Glutamatergic neuron (in vitro differentiated cells): ENCODE data around the gene SPDL1. TPM values are rescaled to one million over a fixed set of nuclear protein-coding genes. Genes with fewer than 3 reads are reported as not detected.

ENCODE experiments used
- DNase-seq: peaks from one replicate; pipeline ENCODE4 v3.0.0; 2022
- H3K27ac Mint-ChIP-seq: one replicate; pipeline ENCODE4 v1.8.0; 2020; ENCODE audit warnings: mild to moderate bottlenecking, mixed read lengths, inconsistent platforms; ENCODE audit not compliant: unreplicated experiment
- H3K27me3 Mint-ChIP-seq: one replicate; pipeline ENCODE4 v1.8.0; 2020; ENCODE audit warnings: mild to moderate bottlenecking, moderate library complexity, mixed read lengths, inconsistent platforms; ENCODE audit not compliant: unreplicated experiment
- H3K36me3 Mint-ChIP-seq: one replicate; pipeline ENCODE4 v1.8.0; 2020; ENCODE audit warnings: mild to moderate bottlenecking, mixed read lengths, inconsistent platforms; ENCODE audit not compliant: unreplicated experiment
- H3K4me1 Mint-ChIP-seq: one replicate; pipeline ENCODE4 v1.8.0; 2020; ENCODE audit warnings: mild to moderate bottlenecking, low read depth, mixed read lengths, inconsistent platforms; ENCODE audit not compliant: unreplicated experiment
- H3K4me3 Mint-ChIP-seq: one replicate; pipeline ENCODE4 v1.8.0; 2020; ENCODE audit warnings: mild to moderate bottlenecking, mixed read lengths, inconsistent platforms; ENCODE audit not compliant: unreplicated experiment
- H3K9me3 Mint-ChIP-seq: one replicate; pipeline ENCODE4 v1.8.0; 2020; ENCODE audit warnings: mild to moderate bottlenecking, moderate library complexity, mixed read lengths, inconsistent platforms; ENCODE audit not compliant: unreplicated experiment
- CTCF ChIP-seq: fragments of 200-600 bp; sonication (generic); IDR thresholded peaks from one replicate; pipeline ENCODE4 v1.5.0; 2021; ENCODE audit not compliant: partially characterized antibody, unreplicated experiment
- total RNA-seq: library from RNA; stranded (reverse); fragmentation: NEBNext Ultra II Directional; extraction: Animal tissue kit (Norgen Biotek cat#: 25700); gene quantifications from one replicate; pipeline ENCODE4 v1.2.1, GENCODE V29; 2021; ENCODE audit not compliant: unreplicated experiment

The SPDL1 gene
- total RNA-seq, 1 donor from 2014 or later = 19.0 TPM

GRCh38 chr5:169577951-169578350 lies 5.6 kb upstream of the SPDL1 start:
- Mint-ChIP-seq H3K27me3 (peaks cover 2% of the 10 kb centered on the region), H3K27ac (no peak overlapping the region)

GRCh38 chr5:169580964-169581363 lies 2.6 kb upstream of the SPDL1 start:
- no peaks in the 10 kb centered on the region for H3K36me3 Mint-ChIP-seq
- peaks cover 5% of the 10 kb centered on the region for H3K4me1 Mint-ChIP-seq
- TF ChIP-seq CTCF = no peak
- no peaks in the 10 kb centered on the region for H3K9me3 Mint-ChIP-seq
- no peaks in the 10 kb centered on the region for H3K27me3 Mint-ChIP-seq
- no peak overlapping the region for H3K27ac Mint-ChIP-seq
- no peak for DNase-seq
- no peak overlapping the region for H3K4me3 Mint-ChIP-seq

More at GRCh38 chr5:169577951-169578350, 5.6 kb upstream of the SPDL1 start:
- peaks cover 2% of the 10 kb centered on the region for H3K9me3 Mint-ChIP-seq
- TF ChIP-seq CTCF = no peak
- DNase-seq = no peak
- no peaks in the 10 kb centered on the region for H3K36me3 Mint-ChIP-seq
- H3K4me3 Mint-ChIP-seq = no peak overlapping the region
- H3K4me1 Mint-ChIP-seq = peaks cover 7% of the 10 kb centered on the region

GRCh38 chr5:169581580-169582227 lies 1.9 kb upstream of the SPDL1 start:
- no peaks in the 10 kb centered on the region for H3K27me3 Mint-ChIP-seq
- no peak overlapping the region for H3K4me3 Mint-ChIP-seq
- H3K9me3 Mint-ChIP-seq = no peaks in the 10 kb centered on the region
- DNase-seq = peak; percentile 64
- H3K4me1 Mint-ChIP-seq = peaks cover 9% of the 10 kb centered on the region
- no peaks in the 10 kb centered on the region for H3K36me3 Mint-ChIP-seq
- H3K27ac Mint-ChIP-seq = no peak overlapping the region
- TF ChIP-seq CTCF = peak; percentile 76

- TF ChIP-seq CTCF = no peak
- no peak for DNase-seq
- H3K27ac Mint-ChIP-seq = peak overlapping the region; percentile 56
These were observed 511 bp upstream of the SPDL1 start for GRCh38 chr5:169583101-169583423.

DNA sequence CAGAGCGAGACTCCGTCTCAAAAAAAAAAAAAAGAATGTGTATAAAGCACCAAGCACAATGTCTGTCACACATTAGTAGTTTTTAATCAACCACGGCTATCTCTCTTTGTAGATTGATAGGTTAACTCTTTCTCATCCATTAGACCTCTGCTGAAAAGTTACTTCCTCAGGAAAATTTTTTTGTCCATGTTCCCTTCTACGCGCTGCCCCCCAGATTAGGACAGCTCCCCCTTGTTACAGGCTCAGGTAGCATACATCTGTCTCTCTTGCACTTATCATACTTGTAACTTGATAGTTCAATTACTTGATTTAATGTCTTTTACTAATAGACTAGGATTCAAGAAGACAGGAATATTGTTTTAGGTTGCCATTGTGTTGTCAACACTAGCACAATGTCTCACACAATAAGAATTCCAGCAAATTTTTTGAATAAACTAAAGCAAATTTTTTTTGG lies 1.5 kb downstream of the SPDL1 start:
- Mint-ChIP-seq H3K27me3 (no peaks in the 10 kb centered on the region), H3K9me3 (no peaks in the 10 kb centered on the region), H3K27ac (no peak overlapping the region), H3K4me1 (peaks cover 9% of the 10 kb centered on the region), H3K4me3 (peak overlapping the region; percentile 88), H3K36me3 (no peaks in the 10 kb centered on the region)
- DNase-seq = no peak
- no peak for TF ChIP-seq CTCF

More at GRCh38 chr5:169583101-169583423, 511 bp upstream of the SPDL1 start:
- H3K27me3 Mint-ChIP-seq = no peaks in the 10 kb centered on the region
- no peaks in the 10 kb centered on the region for H3K36me3 Mint-ChIP-seq
- H3K4me3 Mint-ChIP-seq = peak overlapping the region; percentile 88
- peaks cover 9% of the 10 kb centered on the region for H3K4me1 Mint-ChIP-seq
- no peaks in the 10 kb centered on the region for H3K9me3 Mint-ChIP-seq
